GM20431 (cell line): ENCODE results near the gene BAIAP2L1.
"Not testable (repeated sequence)": the region's sequence is repeated elsewhere in the genome, so short reads cannot be mapped to it uniquely, and the experiment has no call there.

Experiments used
- in situ Hi-C: fragments of 300-500 bp; cut with MseI, MboI; formaldehyde crosslinking; loops from one replicate; pipeline ENCODE4 v1.15.0; 2020; ENCODE audit warnings: low sequenced_read_pairs; ENCODE audit not compliant: unreplicated experiment

The BAIAP2L1 gene

GRCh38 chr7:98399890-98400541, 874 bp downstream of the BAIAP2L1 start:
- in situ Hi-C loops, result no loop called here

DNA sequence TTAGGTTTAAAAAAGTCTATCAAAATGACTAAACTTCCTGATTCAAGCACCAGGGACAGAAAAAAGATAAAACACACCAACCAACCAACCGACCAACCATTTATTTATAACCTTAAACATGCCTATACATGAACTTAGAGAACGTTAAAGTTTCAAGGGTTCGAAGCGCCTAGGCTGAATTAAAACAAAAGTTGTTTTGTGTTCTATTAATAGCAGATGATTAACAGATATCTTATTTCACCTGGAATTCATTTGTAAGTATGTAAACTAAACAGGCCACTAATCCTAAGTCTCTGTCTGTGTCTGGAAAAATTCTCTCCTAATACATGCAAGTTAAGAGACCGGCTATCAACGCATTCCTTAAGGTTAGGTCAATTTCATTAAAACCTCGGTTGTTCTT, 1.4 kb downstream of the BAIAP2L1 start:
- in situ Hi-C loops, result no loop called here

DNA sequence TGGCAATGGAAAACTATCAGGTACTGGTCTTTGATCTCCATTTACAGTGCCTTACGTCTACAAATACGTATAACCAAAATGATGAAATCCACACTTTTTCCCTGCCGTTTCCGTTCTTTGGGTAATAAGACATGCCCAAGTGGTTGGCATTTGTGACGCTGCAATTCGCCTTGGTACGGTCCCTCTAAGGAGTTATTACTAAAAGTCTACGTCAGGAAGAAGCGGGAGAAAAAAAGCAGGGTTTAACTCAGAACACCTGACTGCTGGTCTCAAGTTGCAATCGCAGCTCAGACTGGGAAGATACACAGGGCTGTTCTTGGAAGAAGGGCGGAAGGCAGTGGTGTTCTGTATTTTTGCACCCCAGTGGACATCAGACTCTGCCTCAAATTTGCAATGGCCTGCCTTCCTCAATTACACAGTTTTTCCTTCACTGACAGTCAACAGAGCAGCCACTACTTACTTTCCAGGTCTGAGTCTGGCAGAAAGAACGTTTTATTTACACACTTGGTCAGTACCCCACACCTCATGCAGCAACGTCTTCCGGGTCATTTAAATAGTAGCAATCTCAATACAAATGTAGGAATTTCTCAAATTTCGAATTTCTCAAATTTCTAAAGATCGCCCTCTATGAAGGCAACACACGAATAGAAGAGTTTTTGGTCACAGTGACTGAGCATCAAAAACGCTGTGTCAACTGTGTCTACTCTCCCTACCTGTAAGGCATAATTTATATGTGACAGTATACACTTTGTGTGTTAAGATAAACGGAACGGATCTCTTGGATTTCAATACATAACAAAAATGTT, 2.1 kb downstream of the BAIAP2L1 start:
- in situ Hi-C loops, result no loop called here

- in situ Hi-C loops, result no loop called here
These were observed 4.1 kb downstream of the BAIAP2L1 start for GRCh38 chr7:98396768-98397167.

DNA sequence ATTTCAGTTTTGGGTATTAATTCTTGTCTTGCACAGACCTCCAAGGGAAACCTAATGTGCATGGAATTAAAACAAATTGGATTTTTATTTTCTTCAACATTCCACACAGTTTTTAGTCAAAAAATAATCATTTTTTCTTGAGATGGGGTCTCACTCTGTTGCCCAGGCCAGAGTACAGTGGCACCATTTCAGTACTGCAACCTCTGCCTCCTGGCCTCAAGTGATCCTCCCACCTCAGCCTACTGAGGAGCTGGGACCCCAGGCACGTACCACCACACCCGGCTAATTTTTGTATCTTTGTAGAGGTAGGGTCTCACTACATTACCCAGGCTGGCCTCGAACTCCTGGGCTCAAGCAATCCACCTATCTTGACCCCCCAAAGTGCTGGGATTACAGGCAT, 4.9 kb downstream of the BAIAP2L1 start:
- in situ Hi-C loops, result no loop called here

GRCh38 chr7:98395481-98395880, 5.4 kb downstream of the BAIAP2L1 start:
- in situ Hi-C loops, result no loop called here

DNA sequence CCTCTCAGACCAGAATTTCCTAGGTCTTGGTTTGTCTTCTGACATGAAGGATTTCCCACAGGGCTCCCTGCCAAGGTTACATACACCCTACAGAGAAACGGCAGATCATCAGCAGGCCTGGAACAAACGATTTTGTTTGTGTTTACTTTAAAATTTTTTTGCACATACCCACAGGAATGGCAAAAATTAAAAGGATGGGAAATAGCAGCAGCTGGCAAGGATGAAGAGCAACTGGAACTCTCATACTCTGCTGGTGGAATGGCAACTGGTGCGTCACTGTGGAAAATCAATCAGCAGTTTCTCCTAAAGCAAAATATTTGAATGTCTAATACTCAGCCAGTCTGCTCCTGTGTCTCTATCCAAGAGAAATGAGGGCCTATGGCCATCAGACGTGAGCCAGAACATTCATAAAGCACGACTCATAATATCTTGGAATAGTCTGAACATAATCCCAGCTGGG, 6.5 kb downstream of the BAIAP2L1 start:
- in situ Hi-C loops, result no loop called here

GRCh38 chr7:98387544-98388226, 13.2 kb downstream of the BAIAP2L1 start:
- in situ Hi-C loops, result no loop called here

DNA sequence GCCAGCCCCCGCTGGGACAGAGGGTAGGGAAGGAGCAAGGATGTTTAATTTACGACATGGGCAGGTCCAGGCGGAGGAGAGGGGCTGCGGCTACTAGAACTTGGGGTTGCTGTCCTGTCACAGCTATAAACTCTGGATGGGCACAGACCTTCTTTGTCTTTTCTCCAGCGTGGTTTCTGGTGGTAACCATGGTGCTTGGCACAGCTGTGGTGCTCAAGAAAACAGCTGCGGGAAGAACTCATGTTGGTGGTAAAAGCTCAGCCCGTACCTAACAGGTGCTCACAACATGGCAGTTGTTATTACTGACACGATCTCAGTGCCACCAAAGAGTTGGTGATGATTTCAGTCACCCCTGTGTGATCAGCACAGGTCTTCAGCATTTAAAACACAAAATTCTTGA, 13.8 kb downstream of the BAIAP2L1 start:
- in situ Hi-C loops, result no loop called here

DNA sequence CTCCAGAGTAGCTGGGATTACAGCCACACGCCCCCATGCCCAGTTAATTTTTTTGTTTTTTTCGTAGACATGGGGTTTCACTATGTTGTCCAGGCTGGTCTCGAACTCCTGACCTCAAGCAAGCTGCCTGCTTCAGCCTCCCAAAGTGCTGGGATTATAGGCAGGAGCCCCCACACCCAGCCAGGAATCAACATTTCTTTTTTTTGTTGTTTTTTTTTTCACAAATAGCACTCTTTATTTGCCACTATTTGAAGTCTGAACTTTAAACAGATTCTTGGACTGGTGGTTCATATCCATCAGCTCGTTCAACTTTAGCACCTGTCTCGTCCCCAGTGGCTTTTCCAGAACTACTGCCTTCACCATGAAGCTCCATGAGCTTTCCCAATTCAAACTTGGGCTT, 15.4 kb downstream of the BAIAP2L1 start:
- in situ Hi-C loops, result not testable (repeated sequence)

DNA sequence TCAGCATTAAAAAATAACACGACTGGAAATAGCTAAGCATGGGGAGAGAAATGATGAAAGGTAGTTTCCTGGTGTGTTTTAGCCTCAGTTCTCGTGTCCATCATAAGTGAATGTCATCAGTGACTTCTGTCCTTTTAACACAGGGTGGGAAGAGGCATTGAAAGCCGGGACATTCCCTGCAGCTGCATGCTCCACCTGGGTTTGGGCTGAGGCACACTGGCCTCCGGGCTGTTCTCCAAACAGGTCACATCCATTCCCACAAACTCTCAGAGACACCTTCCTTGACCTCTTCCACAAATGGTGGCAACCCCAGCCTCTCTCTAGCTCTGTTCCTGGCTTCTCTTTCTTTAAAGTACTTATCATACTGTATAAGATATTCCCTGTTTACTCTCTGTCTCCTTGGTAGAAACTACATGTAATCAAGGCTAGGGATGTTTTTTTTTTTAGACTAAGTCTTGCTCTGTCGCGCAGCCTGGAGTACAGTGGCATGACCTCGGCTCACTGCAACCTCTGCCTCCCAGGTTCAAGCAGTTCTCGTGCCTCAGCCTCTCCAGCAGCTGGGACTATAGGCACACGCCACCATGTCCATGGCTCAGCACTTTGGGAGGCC, 22.6 kb downstream of the BAIAP2L1 start:
- in situ Hi-C loops, result no loop called here

DNA sequence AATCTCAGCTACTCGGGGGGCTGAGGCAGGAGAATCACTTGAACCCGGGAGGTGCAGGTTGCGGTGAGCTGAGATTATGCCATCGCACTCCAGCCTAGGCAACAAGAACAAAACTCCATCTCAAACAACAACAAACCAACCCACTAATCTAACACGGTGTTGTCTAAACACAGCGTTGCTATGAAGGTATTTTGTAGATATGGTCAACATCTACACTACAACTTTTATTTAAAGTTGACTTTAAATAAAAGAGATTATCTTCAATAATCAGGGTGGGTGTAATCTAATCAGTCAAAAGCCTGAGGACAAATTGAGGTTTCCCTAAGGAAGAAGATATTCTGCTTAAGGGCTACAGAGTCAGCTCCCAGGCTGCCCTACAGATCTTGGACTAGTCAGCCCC, 24.2 kb downstream of the BAIAP2L1 start:
- in situ Hi-C loops, result no loop called here

DNA sequence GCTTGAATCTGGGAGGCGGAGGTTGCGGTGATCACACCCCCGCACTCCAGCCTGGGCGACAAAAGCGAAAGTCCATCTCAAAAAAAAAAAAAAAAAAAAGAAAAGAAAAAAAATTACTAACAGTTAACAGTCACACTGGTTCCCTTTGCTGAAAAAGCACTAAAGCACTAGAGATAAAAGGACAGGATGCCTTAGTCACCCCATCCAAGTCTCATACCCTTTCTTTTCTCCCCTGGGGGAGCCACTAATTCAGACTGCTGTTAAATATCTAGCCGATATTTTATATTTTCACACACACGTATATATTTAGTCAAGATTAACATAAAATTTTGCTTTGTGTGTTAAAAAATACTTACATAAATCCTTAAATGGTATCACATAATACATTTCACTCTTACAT, 25.2 kb downstream of the BAIAP2L1 start:
- in situ Hi-C loops, result no loop called here

DNA sequence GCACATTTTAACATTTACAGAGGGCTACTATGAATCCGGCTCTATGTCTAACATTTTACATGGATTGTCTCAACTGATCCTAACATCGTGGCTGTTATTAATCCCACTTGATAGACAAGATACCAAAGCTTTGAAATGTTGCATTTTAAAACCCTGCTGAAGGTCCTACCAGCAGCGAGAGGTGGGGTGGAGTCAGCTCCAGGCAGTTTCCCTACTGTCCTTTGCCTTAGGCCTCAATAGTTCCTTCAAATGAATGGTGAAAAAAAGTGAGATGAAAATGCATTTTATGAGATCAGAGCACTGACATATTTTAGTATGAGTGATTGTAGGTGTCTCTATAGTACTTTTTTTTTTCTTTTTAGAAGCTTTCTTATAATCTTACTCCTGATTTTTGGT, 26.6 kb downstream of the BAIAP2L1 start:
- in situ Hi-C loops, result no loop called here

DNA sequence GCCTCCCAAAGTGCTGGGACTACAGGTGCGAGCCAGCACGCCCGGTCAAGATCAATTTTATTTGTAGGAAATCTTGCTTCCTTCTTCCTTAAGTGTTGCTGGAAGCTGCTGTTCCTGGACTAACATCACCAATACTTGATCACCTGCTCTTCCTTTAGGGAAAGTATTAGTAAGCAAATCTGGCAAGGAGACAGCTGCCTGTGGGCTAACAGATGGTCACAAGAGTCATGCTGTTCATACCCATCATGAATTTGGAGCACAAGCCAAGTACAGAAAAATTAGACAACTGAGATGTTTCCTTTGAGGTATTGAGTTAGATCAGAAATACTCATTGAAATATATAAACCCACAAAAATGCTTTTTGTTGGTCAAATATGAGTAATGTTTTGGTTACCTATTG, 27.9 kb downstream of the BAIAP2L1 start:
- in situ Hi-C loops, result no loop called here

DNA sequence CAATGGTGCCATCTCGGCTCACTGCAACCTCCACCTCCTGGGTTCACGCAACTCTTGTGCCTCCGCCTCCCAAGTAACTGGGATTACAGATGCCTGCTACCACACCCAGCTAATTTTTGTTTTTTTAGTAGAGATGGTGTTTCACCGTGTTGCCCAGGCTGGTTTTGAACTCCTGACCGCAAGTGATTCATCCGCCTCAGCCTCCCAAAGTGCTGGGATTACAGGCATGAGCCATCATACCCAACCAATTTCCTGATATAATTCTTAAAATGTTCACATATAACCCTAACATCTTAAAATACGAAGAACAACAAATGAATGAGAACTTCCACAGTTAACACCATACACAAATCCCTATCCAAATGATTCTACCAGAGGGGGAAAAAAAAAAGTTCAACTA, 31.2 kb downstream of the BAIAP2L1 start:
- in situ Hi-C loops, result no loop called here

GRCh38 chr7:98368716-98369115, 32.2 kb downstream of the BAIAP2L1 start:
- in situ Hi-C loops, result no loop called here

GRCh38 chr7:98366562-98366938, 34.3 kb downstream of the BAIAP2L1 start:
- in situ Hi-C loops, result no loop called here

- in situ Hi-C loops, result no loop called here
These were observed 34.9 kb downstream of the BAIAP2L1 start for GRCh38 chr7:98365863-98366561.

GRCh38 chr7:98364220-98364619, 36.7 kb downstream of the BAIAP2L1 start:
- in situ Hi-C loops, result no loop called here
